Testis (tissue), 3 donors: ENCODE results near the gene LRRN1. TPM values are rescaled to one million over a fixed set of nuclear protein-coding genes. Genes with fewer than 3 reads are reported as not detected.

Experiments
- DNase-seq: peaks from one replicate; pipeline ENCODE4 v3.0.0-alpha.2; 2019
- H3K27ac ChIP-seq, 2 donors: fragments of 200-600 bp; sonication (generic); one replicate each; pipeline ENCODE4 v1.5.1; 2019
- H3K27me3 ChIP-seq: fragments of 200-600 bp; sonication (generic); one replicate; pipeline ENCODE4 v1.5.1; 2019
- H3K36me3 ChIP-seq: fragments of 200-600 bp; sonication (generic); one replicate; pipeline ENCODE4 v1.5.1; 2017; ENCODE audit warnings: low read depth; ENCODE audit errors: missing control alignments
- H3K4me1 ChIP-seq: fragments of 200-600 bp; sonication (generic); one replicate; pipeline ENCODE4 v1.5.1; 2019
- H3K4me3 ChIP-seq, 2 donors: fragments of 200-600 bp; sonication (generic); one replicate each; pipeline ENCODE4 v1.5.1; 2017 to 2019
- H3K9me3 ChIP-seq: fragments of 200-600 bp; sonication (generic); one replicate; pipeline ENCODE4 v1.5.1; 2017
- POLR2A ChIP-seq: fragments of 450-650 bp; IDR thresholded peaks from one replicate; pipeline ENCODE4 v1.6.1; 2017; ENCODE audit warnings: antibody characterized with exemption, mild to moderate bottlenecking, moderate library complexity
- WGBS, 2 donors: methylation state at CpG; one replicate each; pipeline ENCODE4 v1.1.5; 2018; 5-methylcytosine and 5-hydroxymethylcytosine counted together
- intact Hi-C: fragments of 100-400 bp; cut with DNase I; formaldehyde crosslinking; loops from one replicate; pipeline ENCODE4 v1.15.1; 2023; ENCODE audit warnings: low total_unique reads
- polyA plus RNA-seq: library from polyadenylated mRNA; stranded (reverse); fragments of 350-450 nt; fragmentation: Illumina TruSeq; extraction: RNeasy Lipid Tissue Mini Kit (QIAGEN cat#74804); gene quantifications from one replicate; pipeline ENCODE4 v1.2.3, GENCODE V29; 2014; ENCODE audit warnings: low read depth, low replicate concordance; ENCODE audit not compliant: insufficient read depth
- total RNA-seq, 2 donors: library from RNA; depleted of rRNA; stranded (reverse); fragments of >200 nt; gene quantifications; one replicate each; pipeline ENCODE4 v1.2.3, GENCODE V29; 2016
- TF ChIP-seq, protein P1 (sequence below), 3 experiments: fragments of 450-650 bp in 2 of 3; fragments of 200-600 bp in 1 of 3; sonication (generic) in 1 of 3; IDR thresholded peaks; one replicate each; pipeline ENCODE4 v1.5.1; 2016 to 2019; ENCODE audit warnings: antibody characterized with exemption in 3 of 3, mild to moderate bottlenecking in 2 of 3, moderate library complexity in 1 of 3

The LRRN1 gene
- total and polyA plus RNA-seq, 3 donors from 2014 or later = 24.5 to 58.9 (median 51.3) TPM

DNA sequence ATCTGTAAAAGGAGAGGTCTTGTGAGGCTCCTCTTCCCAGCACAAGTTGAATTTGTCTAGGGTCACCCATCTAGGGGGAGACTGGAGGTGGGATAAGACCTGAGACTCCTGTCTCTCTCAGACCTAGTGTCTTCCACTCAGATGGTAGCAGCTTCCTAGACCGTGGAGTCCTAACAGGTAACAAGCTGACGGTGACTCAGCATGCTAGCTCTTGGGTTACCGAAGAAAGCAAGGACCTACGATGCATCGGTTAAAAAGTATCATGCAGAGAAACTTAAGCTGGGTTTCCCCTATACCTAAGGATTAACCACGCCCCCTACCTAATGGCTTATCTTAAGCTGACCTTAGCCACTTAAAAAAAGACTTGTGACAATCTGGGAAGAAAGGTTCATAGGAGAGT, 7.6 kb downstream of the LRRN1 start:
- H3K27ac ChIP-seq = no peak overlapping the region
- H3K9me3 ChIP-seq = no peaks in the 10 kb centered on the region
- DNase-seq = no peak
- WGBS, 2 donors = 89 to 96% methylated on average over 6 of the region's 6 CpGs
- H3K27me3 ChIP-seq = no peaks in the 10 kb centered on the region
- H3K36me3 ChIP-seq = no peaks in the 10 kb centered on the region
- peaks cover 3% of the 10 kb centered on the region for H3K4me1 ChIP-seq
- TF ChIP-seq, protein P1, sequence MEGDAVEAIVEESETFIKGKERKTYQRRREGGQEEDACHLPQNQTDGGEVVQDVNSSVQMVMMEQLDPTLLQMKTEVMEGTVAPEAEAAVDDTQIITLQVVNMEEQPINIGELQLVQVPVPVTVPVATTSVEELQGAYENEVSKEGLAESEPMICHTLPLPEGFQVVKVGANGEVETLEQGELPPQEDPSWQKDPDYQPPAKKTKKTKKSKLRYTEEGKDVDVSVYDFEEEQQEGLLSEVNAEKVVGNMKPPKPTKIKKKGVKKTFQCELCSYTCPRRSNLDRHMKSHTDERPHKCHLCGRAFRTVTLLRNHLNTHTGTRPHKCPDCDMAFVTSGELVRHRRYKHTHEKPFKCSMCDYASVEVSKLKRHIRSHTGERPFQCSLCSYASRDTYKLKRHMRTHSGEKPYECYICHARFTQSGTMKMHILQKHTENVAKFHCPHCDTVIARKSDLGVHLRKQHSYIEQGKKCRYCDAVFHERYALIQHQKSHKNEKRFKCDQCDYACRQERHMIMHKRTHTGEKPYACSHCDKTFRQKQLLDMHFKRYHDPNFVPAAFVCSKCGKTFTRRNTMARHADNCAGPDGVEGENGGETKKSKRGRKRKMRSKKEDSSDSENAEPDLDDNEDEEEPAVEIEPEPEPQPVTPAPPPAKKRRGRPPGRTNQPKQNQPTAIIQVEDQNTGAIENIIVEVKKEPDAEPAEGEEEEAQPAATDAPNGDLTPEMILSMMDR (IDR thresholded peaks at IDR 0.05) = no peak
- no peak for TF ChIP-seq POLR2A
- H3K4me3 ChIP-seq = no peak overlapping the region
- intact Hi-C loops = no loop called here

DNA sequence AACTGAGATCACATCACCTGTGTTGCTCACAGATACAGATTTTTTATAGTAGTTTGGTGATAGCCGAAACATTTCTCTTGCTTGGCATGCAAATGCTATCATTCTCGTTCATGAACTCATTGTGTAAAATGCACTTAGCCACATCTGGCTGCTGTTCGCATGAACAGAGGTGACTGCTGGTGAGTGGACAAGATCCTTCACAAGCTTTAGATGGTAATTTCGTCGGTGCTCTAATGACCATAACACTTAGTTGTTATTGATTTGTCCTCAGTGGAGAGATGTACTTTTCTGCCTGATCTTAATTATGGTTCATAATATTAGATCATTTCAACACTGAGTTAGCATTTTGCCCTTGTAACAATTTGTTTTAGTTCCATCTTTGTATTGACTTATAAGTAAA, 13.8 kb downstream of the LRRN1 start:
- WGBS, 2 donors = 94 to 95% methylated on average over 5 of the region's 5 CpGs
- Histone ChIP-seq H3K36me3 (no peaks in the 10 kb centered on the region), H3K4me3 (no peak overlapping the region), H3K27me3 (no peaks in the 10 kb centered on the region), H3K4me1 (no peaks in the 10 kb centered on the region), H3K9me3 (no peaks in the 10 kb centered on the region), H3K27ac (no peak overlapping the region)
- intact Hi-C loops = no loop called here
- TF ChIP-seq, protein P1 (IDR thresholded peaks at IDR 0.05) = no peak
- TF ChIP-seq POLR2A = no peak
- DNase-seq = no peak

DNA sequence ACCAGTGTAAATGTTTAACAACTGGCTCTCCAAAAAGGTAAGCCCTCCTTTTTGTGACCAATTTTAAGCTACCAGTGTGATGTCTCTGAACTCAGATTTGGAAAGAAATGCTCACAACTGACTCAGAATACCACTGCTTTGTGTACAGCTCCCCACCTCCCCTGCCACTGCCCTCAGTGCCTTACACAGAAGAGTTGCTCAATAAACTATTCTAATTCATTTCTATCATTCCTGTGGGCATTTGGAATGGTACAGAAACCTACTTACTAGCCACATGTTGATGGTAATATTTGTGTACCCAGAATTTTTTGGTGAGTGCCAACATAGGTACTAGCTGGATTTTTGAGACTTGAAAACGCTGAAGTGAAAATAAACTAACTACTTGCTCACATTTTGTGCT, 16.0 kb downstream of the LRRN1 start:
- H3K27ac ChIP-seq = no peak overlapping the region
- no peaks in the 10 kb centered on the region for H3K36me3 ChIP-seq
- no peaks in the 10 kb centered on the region for H3K4me1 ChIP-seq
- no peaks in the 10 kb centered on the region for H3K9me3 ChIP-seq
- intact Hi-C loops = no loop called here
- no peaks in the 10 kb centered on the region for H3K27me3 ChIP-seq
- no peak overlapping the region for H3K4me3 ChIP-seq
- no peak for DNase-seq
- 87 to 96% methylated on average over 1 of the region's 1 CpG for WGBS, 2 donors
- TF ChIP-seq POLR2A = no peak
- TF ChIP-seq, protein P1 (IDR thresholded peaks at IDR 0.05) = no peak

DNA sequence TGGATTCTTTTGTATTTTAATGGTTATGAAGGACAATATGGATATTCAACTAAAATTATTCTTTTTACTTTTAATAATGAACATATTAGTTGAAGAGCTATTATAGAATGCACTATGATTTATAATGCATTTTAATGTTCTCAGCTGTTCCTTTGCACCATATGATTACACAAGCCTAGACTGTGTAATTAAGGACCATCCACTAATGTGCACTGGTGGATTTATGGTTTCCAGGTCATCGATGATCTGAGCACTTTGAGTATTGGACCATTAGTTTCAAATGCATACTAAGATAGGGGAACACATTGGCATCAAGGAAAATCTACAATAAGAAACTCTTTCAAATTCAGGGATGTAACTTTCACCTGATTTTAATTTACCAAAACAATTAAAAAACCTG, 16.8 kb downstream of the LRRN1 start:
- Histone ChIP-seq H3K27me3 (no peaks in the 10 kb centered on the region), H3K4me3 (no peak overlapping the region), H3K4me1 (no peaks in the 10 kb centered on the region), H3K27ac (no peak overlapping the region), H3K36me3 (no peaks in the 10 kb centered on the region), H3K9me3 (no peaks in the 10 kb centered on the region)
- 68 to 79% methylated on average over 1 of the region's 1 CpG for WGBS, 2 donors
- TF ChIP-seq POLR2A = no peak
- TF ChIP-seq, protein P1 (IDR thresholded peaks at IDR 0.05) = no peak
- intact Hi-C loops = no loop called here
- no peak for DNase-seq

DNA sequence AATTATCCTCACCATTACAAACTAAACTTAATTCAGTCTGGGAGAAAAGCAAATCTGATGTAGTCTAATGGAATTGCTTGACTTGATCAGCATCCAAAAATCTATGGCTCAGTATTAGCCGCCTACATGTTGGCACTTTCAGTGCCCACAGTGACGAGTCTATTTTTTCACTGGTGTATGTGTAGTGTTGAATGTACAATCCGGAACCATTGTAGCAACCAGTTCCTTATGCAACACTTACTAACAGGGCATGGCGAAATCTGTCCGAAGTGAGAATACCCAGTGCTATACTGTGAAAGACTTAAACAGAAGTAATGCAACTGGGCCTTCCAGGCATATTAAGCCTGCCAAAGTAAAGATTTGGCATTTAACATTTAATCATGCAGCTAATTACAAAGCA, 18.6 kb downstream of the LRRN1 start:
- intact Hi-C loops = no loop called here
- H3K4me3 ChIP-seq = no peak overlapping the region
- 94 to 95% methylated on average over 5 of the region's 5 CpGs for WGBS, 2 donors

More for the DNA sequence above, 18.6 kb downstream of the LRRN1 start:
- H3K27me3 ChIP-seq = no peaks in the 10 kb centered on the region
- no peak overlapping the region for H3K27ac ChIP-seq
- no peaks in the 10 kb centered on the region for H3K9me3 ChIP-seq
- no peak for TF ChIP-seq POLR2A
- TF ChIP-seq, protein P1 (IDR thresholded peaks at IDR 0.05) = no peak
- no peak for DNase-seq
- H3K36me3 ChIP-seq = no peaks in the 10 kb centered on the region
- H3K4me1 ChIP-seq = no peaks in the 10 kb centered on the region
